ENCODE results near the gene LAMC2.

GRCh38 chr1:183273300-183273699 is 87.2 kb downstream of the LAMC2 start:
- TF ChIP-seq CTCF (IDR thresholded peaks at IDR 0.05): no peak
- TF ChIP-seq POLR2A (IDR thresholded peaks at IDR 0.05): no peak
- no peak for TF ChIP-seq POLR2AphosphoS5 (IDR thresholded peaks at IDR 0.05)
